MCF 10A (cell line): ENCODE data around the gene PLEKHA5. TPM values are rescaled to one million over a fixed set of nuclear protein-coding genes. Genes with fewer than 3 reads are reported as not detected.

Experiments
- BruUV-seq: library from RNA; stranded (reverse); fragments of 400-500 nt; replicated peaks from 2 replicates; lab custom pipeline; 2021; lab: Mats Ljungman, UMichigan
- CTCF ChIA-PET: fragments of 300-600 bp; sonication (Branson Sonifier 250); formaldehyde crosslinking; extraction: SDS; loops from one replicate; lab custom pipeline; 2021; ENCODE audit warnings: antibody characterized with exemption, inconsistent platforms; lab: Yijun Ruan, JAX
- POLR2A ChIA-PET: fragments of 300-600, 350-650 bp; sonication (Branson Sonifier 250); formaldehyde crosslinking; extraction: SDS; loops from one replicate; lab custom pipeline; 2020; ENCODE audit warnings: antibody characterized with exemption, inconsistent platforms; lab: Yijun Ruan, JAX
- DNase-seq: peaks from one replicate; pipeline ENCODE4 v3.0.0-alpha.2; 2018; ENCODE audit not compliant: unreplicated experiment
- H3K27ac Mint-ChIP-seq: one replicate; pipeline ENCODE4 v1.8.0; 2022; ENCODE audit warnings: mild to moderate bottlenecking, low read depth, mixed read lengths; ENCODE audit not compliant: unreplicated experiment
- H3K27me3 Mint-ChIP-seq: one replicate; pipeline ENCODE4 v1.8.0; 2022; ENCODE audit warnings: mixed read lengths; ENCODE audit not compliant: insufficient read depth, unreplicated experiment
- H3K36me3 Mint-ChIP-seq: one replicate; pipeline ENCODE4 v1.8.0; 2022; ENCODE audit warnings: mild to moderate bottlenecking, moderate library complexity, mixed read lengths; ENCODE audit not compliant: insufficient read depth, unreplicated experiment
- H3K4me1 Mint-ChIP-seq: one replicate; pipeline ENCODE4 v1.8.0; 2022; ENCODE audit warnings: mixed read lengths; ENCODE audit not compliant: insufficient read depth, unreplicated experiment
- H3K4me3 Mint-ChIP-seq: one replicate; pipeline ENCODE4 v1.8.0; 2022; ENCODE audit warnings: mild to moderate bottlenecking, moderate library complexity, mixed read lengths; ENCODE audit not compliant: unreplicated experiment
- H3K9me3 Mint-ChIP-seq: one replicate; pipeline ENCODE4 v1.8.0; 2022; ENCODE audit warnings: mixed read lengths; ENCODE audit not compliant: unreplicated experiment
- intact Hi-C: fragments of 100-400 bp; cut with micrococcal nuclease; formaldehyde crosslinking; loops from 2 replicates; pipeline ENCODE4 v1.14.1; 2022
- total RNA-seq: library from RNA; stranded (reverse); gene quantifications from 2 replicates; pipeline ENCODE4 v1.2.3, GENCODE V29; 2022
- TF ChIP-seq, protein P1 (sequence below): fragments of 200-600 bp; IDR thresholded peaks from one replicate; pipeline ENCODE4 v1.8.0; 2022; ENCODE audit warnings: antibody characterized with exemption, mild to moderate bottlenecking; ENCODE audit not compliant: unreplicated experiment

Gene PLEKHA5
- total RNA-seq, 1 experiment from 2014 or later, result 25.2 TPM

DNA sequence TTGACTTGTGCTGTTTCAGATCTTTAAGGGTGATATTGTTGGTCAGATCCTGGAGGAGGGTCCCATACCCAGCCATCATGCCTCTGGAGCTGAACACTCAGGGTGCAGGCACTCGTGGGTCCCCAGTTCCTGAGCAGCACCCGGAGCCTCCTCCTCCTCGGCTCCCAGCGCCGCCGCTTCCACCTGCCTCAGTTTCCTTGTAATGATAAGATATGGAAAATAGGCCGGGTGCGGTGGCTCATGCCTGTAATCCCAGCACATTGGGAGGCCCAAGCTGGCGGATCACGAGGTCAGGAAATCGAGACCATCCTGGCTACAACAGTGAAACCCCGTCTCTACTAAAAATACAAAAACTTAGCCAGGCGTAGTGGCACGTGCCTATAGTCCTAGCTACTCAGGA is 289.6 kb downstream of the PLEKHA5 start:
- Mint-ChIP-seq H3K27me3 (no peaks in the 10 kb centered on the region), H3K9me3 (no peaks in the 10 kb centered on the region), H3K4me3 (no peak overlapping the region), H3K4me1 (no peaks in the 10 kb centered on the region), H3K36me3 (no peaks in the 10 kb centered on the region), H3K27ac (no peak overlapping the region)
- BruUV-seq, result no TSS peak
- no peak for DNase-seq
- ChIA-PET POLR2A (no interaction called here), CTCF (interaction anchor here (0.7 kb wide), 1 partner anchor 9 kb away, joined by 3 read pairs; no protein-coding TSS in a partner anchor)
- intact Hi-C loops, result no loop called here
- TF ChIP-seq, protein P1, sequence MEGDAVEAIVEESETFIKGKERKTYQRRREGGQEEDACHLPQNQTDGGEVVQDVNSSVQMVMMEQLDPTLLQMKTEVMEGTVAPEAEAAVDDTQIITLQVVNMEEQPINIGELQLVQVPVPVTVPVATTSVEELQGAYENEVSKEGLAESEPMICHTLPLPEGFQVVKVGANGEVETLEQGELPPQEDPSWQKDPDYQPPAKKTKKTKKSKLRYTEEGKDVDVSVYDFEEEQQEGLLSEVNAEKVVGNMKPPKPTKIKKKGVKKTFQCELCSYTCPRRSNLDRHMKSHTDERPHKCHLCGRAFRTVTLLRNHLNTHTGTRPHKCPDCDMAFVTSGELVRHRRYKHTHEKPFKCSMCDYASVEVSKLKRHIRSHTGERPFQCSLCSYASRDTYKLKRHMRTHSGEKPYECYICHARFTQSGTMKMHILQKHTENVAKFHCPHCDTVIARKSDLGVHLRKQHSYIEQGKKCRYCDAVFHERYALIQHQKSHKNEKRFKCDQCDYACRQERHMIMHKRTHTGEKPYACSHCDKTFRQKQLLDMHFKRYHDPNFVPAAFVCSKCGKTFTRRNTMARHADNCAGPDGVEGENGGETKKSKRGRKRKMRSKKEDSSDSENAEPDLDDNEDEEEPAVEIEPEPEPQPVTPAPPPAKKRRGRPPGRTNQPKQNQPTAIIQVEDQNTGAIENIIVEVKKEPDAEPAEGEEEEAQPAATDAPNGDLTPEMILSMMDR, result no peak

DNA sequence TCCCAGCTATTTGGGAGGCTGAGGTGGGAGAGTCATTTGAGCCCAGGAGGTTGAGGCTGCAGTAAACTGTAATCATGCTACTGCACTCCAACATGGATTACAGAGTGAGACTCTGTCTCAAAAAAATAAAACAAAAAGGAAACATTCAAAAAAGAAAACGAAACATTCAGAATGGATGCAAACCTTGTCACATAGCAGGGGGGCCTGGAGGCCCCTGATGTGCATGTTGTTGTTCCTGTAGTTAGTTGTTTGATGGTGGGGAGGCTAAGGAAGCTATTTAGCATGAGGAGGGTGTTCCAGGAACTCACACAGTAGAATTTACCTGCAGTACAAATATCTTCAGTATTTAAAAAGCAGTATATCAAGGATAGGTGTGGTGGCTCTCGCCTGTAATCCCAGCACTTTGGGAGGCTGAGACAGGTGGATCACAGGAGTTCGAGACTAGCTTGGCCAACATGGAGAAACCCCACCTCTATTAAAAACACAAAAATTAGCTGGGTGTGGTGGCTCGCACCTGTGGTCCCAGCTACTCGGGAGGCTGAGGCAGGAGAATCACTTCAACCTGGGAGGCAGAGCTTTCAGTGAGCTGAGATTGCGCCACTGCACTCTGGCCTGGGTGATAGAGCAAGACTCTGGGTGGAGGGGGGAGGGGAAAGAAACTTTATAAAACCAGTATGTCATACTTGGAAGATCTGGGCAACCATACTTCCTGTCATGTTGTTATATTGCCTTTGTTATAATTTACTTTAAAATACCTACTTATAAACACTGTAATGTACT is 292.2 kb downstream of the PLEKHA5 start:
- intact Hi-C loops, result no loop called here
- DNase-seq, result no peak
- ChIA-PET CTCF (interaction anchor here (0.7 to 1.0 kb wide), 2 partner anchors 10 to 1282 kb away, joined by 3 read pairs; no protein-coding TSS in a partner anchor), POLR2A (interaction anchor here (0.7 to 0.9 kb wide), 4 partner anchors 10 to 76 kb away, joined by 3 to 4 read pairs (median 3); partner anchors contain the start of gene AEBP2)
- Mint-ChIP-seq H3K27ac (no peak overlapping the region), H3K27me3 (no peaks in the 10 kb centered on the region), H3K4me3 (no peak overlapping the region), H3K4me1 (no peaks in the 10 kb centered on the region), H3K9me3 (no peaks in the 10 kb centered on the region), H3K36me3 (no peaks in the 10 kb centered on the region)
- TF ChIP-seq, protein P1, result no peak
- no TSS peak for BruUV-seq

DNA sequence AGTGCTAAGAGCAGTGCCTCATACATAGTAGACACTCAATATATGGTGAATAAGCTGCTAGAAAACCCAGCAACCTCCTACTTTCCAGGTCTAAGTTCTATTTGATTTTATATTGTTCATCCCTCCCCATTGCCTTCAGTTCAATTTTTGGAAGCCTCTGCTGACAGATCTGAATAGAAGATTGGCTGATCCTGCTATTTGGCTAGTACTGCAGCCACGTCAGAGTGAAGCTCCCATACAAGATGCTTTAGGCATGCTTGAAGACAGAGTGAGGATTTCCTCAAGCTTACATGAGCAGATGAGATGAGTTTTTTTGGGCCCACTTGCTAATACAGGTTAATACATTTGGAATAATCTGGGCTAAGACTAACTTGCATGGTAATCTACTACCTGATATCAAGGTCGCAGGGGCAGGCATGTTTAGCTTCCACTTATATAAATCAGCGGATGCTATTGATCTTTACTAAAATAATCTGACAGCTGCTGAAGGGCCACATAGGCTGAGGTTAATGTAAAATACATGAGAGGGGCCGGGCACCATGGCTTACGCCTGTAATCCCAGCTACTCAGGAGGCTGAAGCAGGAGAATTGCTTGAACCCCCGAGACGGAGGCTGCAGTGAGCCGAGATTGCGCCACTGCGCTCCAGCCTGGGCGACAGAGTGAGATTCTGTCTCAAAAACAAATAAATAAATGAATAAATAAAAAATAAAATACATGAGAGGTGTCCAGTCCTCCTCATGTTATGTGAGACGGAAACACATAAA is 293.8 kb downstream of the PLEKHA5 start:
- Mint-ChIP-seq H3K36me3 (no peaks in the 10 kb centered on the region), H3K27me3 (no peaks in the 10 kb centered on the region), H3K4me1 (no peaks in the 10 kb centered on the region), H3K9me3 (no peaks in the 10 kb centered on the region), H3K27ac (no peak overlapping the region), H3K4me3 (no peak overlapping the region)
- ChIA-PET CTCF (interaction anchor here (0.6 to 1.0 kb wide), 2 partner anchors 12 to 85 kb away, joined by 3 to 4 read pairs; no protein-coding TSS in a partner anchor), POLR2A (interaction anchor here (1.3 kb wide), 1 partner anchor 13 kb away, joined by 3 read pairs; no protein-coding TSS in a partner anchor)
- TF ChIP-seq, protein P1, result no peak
- no TSS peak for BruUV-seq
- no peak for DNase-seq
- intact Hi-C loops, result no loop called here
